ENCODE results near the gene PTPRG.

PTPRG gene

GRCh38 chr3:62277450-62277849, 716.1 kb downstream of the PTPRG start:
- DNase-seq (ENCODE audit: low spot score) = no peak

GRCh38 chr3:62277986-62278385, 716.6 kb downstream of the PTPRG start:
- no peak for DNase-seq (ENCODE audit: low spot score)

- DNase-seq (ENCODE audit: low spot score) = no peak
Observed at GRCh38 chr3:62281726-62282125, 720.4 kb downstream of the PTPRG start.

- DNase-seq (ENCODE audit: low spot score) = no peak
Observed at GRCh38 chr3:62284442-62284841, 723.1 kb downstream of the PTPRG start.

GRCh38 chr3:62287392-62287927, 726.1 kb downstream of the PTPRG start:
- peak; percentile 28 for DNase-seq (ENCODE audit: low spot score)

GRCh38 chr3:62289922-62290321, 728.6 kb downstream of the PTPRG start:
- DNase-seq (ENCODE audit: low spot score) = no peak

GRCh38 chr3:62293051-62293780, 731.8 kb downstream of the PTPRG start:
- DNase-seq (ENCODE audit: low spot score) = peak; percentile 34

- DNase-seq (ENCODE audit: low spot score) = no peak
Observed at GRCh38 chr3:62295571-62295970, 734.2 kb downstream of the PTPRG start.

- DNase-seq (ENCODE audit: low spot score) = no peak
Observed at GRCh38 chr3:62300617-62301016, 739.2 kb downstream of the PTPRG start.

- no peak for DNase-seq (ENCODE audit: low spot score)
Observed at GRCh38 chr3:62312201-62312600, 750.8 kb downstream of the PTPRG start.

- no peak for DNase-seq (ENCODE audit: low spot score)
Observed at GRCh38 chr3:62316525-62316924, 755.2 kb downstream of the PTPRG start.

- DNase-seq (ENCODE audit: low spot score) = no peak
Observed at GRCh38 chr3:62318365-62318751, 757.0 kb downstream of the PTPRG start.

- DNase-seq (ENCODE audit: low spot score) = peak; percentile 76
Observed at GRCh38 chr3:62318752-62319569, 757.6 kb downstream of the PTPRG start.

GRCh38 chr3:62319570-62320243, 758.3 kb downstream of the PTPRG start:
- DNase-seq (ENCODE audit: low spot score) = no peak

- no peak for DNase-seq (ENCODE audit: low spot score)
Observed at GRCh38 chr3:62323241-62323640, 761.9 kb downstream of the PTPRG start.

- DNase-seq (ENCODE audit: low spot score) = no peak
Observed at GRCh38 chr3:62325896-62326295, 764.5 kb downstream of the PTPRG start.

- DNase-seq (ENCODE audit: low spot score) = no peak
Observed at GRCh38 chr3:62329971-62330370, 768.6 kb downstream of the PTPRG start.

- DNase-seq (ENCODE audit: low spot score) = no peak
Observed at GRCh38 chr3:62332017-62332416, 770.6 kb downstream of the PTPRG start.

GRCh38 chr3:62332835-62333244, 771.5 kb downstream of the PTPRG start:
- peak; percentile 26 for DNase-seq (ENCODE audit: low spot score)

- no peak for DNase-seq (ENCODE audit: low spot score)
Observed at GRCh38 chr3:62335196-62335595, 773.8 kb downstream of the PTPRG start.

- no peak for DNase-seq (ENCODE audit: low spot score)
Observed at GRCh38 chr3:62343755-62344154, 782.4 kb downstream of the PTPRG start.

Data from pons (tissue), 1 donor.